GM12878 (cell line): ENCODE results near the gene TFDP1.

Experiments
- ESRRA ChIP-seq: IDR thresholded peaks from 2 replicates; pipeline ENCODE4 v1.6.1; 2012; ENCODE audit warnings: mild to moderate bottlenecking, low read length, improper control_type of control experiment
- EZH2 ChIP-seq: IDR thresholded peaks from 2 replicates; pipeline ENCODE4 v1.6.1; 2012; ENCODE audit warnings: low read depth, mild to moderate bottlenecking, control low read depth, inconsistent platforms, low read length, borderline replicate concordance; ENCODE audit not compliant: control insufficient read depth
- GATAD2B ChIP-seq: fragments of 450-650 bp; conservative IDR thresholded peaks from 2 replicates; pipeline ENCODE4 v1.6.1; 2017; ENCODE audit warnings: low read depth, mild to moderate bottlenecking, moderate library complexity
- MYC ChIP-seq: IDR thresholded peaks from 2 replicates; pipeline ENCODE4 v1.6.1; 2011; ENCODE audit warnings: mild to moderate bottlenecking, low read length, moderate library complexity, inconsistent platforms; ENCODE audit not compliant: insufficient read depth, insufficient replicate concordance, insufficient read length, severe bottlenecking
- POLR2AphosphoS5 ChIP-seq: IDR thresholded peaks from 2 replicates; pipeline ENCODE4 v1.6.1; 2011; ENCODE audit warnings: mild to moderate bottlenecking, low read length, inconsistent platforms
- RBBP5 ChIP-seq: fragments of 200-600 bp; sonication (generic); conservative IDR thresholded peaks from 2 replicates; pipeline ENCODE4 v1.6.1; 2016
- RFX5 ChIP-seq: IDR thresholded peaks from 2 replicates; pipeline ENCODE4 v1.6.1; 2011; ENCODE audit warnings: low read depth, low read length, improper control_type of control experiment
- SIX5 ChIP-seq: IDR thresholded peaks from 2 replicates; pipeline ENCODE4 v1.6.1; 2011; ENCODE audit warnings: mild to moderate bottlenecking, low read depth, low read length, moderate library complexity; ENCODE audit not compliant: severe bottlenecking
- TF ChIP-seq, protein P1 (sequence below): IDR thresholded peaks from 2 replicates; pipeline ENCODE4 v1.6.1; 2012; ENCODE audit warnings: mild to moderate bottlenecking, low read depth, low read length

DNA sequence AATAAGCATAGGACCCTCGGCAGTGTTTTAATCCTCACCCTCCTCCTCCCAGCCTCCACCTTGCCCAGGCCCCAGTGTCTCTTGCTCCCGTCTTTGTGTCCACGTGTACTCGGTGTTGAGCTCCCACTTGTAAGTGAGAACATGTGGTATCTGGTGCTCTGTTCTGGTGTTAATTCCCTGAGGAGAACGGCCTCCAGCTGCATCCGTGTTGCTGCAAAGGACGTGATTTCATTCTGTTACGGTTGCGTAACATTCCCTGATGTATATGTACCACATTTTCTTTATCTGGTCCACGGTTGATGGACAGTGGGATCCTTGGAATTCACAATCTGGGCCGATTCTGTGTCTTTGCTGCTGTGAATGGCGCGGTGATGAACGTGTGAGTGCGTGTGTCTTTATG, 44.7 kb upstream of the TFDP1 start:
- TF ChIP-seq POLR2AphosphoS5 (no peak), RBBP5 (no peak), ESRRA (no peak), EZH2 (no peak), RFX5 (no peak), MYC (no peak), GATAD2B (no peak), SIX5 (no peak)
- TF ChIP-seq, protein P1, sequence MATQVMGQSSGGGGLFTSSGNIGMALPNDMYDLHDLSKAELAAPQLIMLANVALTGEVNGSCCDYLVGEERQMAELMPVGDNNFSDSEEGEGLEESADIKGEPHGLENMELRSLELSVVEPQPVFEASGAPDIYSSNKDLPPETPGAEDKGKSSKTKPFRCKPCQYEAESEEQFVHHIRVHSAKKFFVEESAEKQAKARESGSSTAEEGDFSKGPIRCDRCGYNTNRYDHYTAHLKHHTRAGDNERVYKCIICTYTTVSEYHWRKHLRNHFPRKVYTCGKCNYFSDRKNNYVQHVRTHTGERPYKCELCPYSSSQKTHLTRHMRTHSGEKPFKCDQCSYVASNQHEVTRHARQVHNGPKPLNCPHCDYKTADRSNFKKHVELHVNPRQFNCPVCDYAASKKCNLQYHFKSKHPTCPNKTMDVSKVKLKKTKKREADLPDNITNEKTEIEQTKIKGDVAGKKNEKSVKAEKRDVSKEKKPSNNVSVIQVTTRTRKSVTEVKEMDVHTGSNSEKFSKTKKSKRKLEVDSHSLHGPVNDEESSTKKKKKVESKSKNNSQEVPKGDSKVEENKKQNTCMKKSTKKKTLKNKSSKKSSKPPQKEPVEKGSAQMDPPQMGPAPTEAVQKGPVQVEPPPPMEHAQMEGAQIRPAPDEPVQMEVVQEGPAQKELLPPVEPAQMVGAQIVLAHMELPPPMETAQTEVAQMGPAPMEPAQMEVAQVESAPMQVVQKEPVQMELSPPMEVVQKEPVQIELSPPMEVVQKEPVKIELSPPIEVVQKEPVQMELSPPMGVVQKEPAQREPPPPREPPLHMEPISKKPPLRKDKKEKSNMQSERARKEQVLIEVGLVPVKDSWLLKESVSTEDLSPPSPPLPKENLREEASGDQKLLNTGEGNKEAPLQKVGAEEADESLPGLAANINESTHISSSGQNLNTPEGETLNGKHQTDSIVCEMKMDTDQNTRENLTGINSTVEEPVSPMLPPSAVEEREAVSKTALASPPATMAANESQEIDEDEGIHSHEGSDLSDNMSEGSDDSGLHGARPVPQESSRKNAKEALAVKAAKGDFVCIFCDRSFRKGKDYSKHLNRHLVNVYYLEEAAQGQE = no peak
